ENCODE data around the gene MS4A18. TPM values are rescaled to one million over a fixed set of nuclear protein-coding genes. Genes with fewer than 3 reads are reported as not detected.

The MS4A18 gene
- total RNA-seq, 1 donor from 2014 or later, result not detected

- DNase-seq (ENCODE audit: low read depth), result peak; percentile 27
These were observed 61.4 kb downstream of the MS4A18 start for GRCh38 chr11:60785806-60786361.

GRCh38 chr11:60786811-60787567 is 62.5 kb downstream of the MS4A18 start:
- DNase-seq (ENCODE audit: low read depth), result peak; percentile 93

GRCh38 chr11:60788401-60789125 is 64.0 kb downstream of the MS4A18 start:
- DNase-seq (ENCODE audit: low read depth), result no peak

- no peak for DNase-seq (ENCODE audit: low read depth)
These were observed 66.2 kb downstream of the MS4A18 start for GRCh38 chr11:60790726-60791125.

- no peak for DNase-seq (ENCODE audit: low read depth)
These were observed 66.8 kb downstream of the MS4A18 start for GRCh38 chr11:60791153-60791933.

GRCh38 chr11:60792521-60792920 is 68.0 kb downstream of the MS4A18 start:
- DNase-seq (ENCODE audit: low read depth), result no peak

Other genes with a start within 250 kb of the MS4A18 start
- gene MS4A12, start 231.9 kb upstream of the MS4A18 start, total RNA-seq, result 0.19 TPM in 1 of 2 replicates, not detected in the other
- gene MS4A13, start 209.3 kb upstream of the MS4A18 start, total RNA-seq, result not detected in 2 replicates
- gene MS4A8, start 25.1 kb upstream of the MS4A18 start, total RNA-seq, result not detected in 2 replicates
- not detected in 2 replicates for gene MS4A15, start 32.1 kb downstream of the MS4A18 start, total RNA-seq
- gene MS4A10, start 60.6 kb downstream of the MS4A18 start, total RNA-seq, result not detected in 2 replicates
- gene CCDC86, start 117.4 kb downstream of the MS4A18 start, total RNA-seq, result 19.2 and 24.1 TPM in 2 replicates
- not detected in 2 replicates for gene PTGDR2, start 131.2 kb downstream of the MS4A18 start, total RNA-seq
- gene ZP1, start 142.8 kb downstream of the MS4A18 start, total RNA-seq, result not detected in 2 replicates
- gene PRPF19, start 181.9 kb downstream of the MS4A18 start, total RNA-seq, result 41.9 and 51.4 TPM in 2 replicates
- 91.8 and 108 TPM in 2 replicates for gene TMEM109, start 189.4 kb downstream of the MS4A18 start, total RNA-seq
- gene TMEM132A, start 199.7 kb downstream of the MS4A18 start, total RNA-seq, result 76.1 and 94.4 TPM in 2 replicates
- gene SLC15A3, start 227.5 kb downstream of the MS4A18 start, total RNA-seq, result 9.4 and 17.0 TPM in 2 replicates
- 0.08 TPM in 1 of 2 replicates, not detected in the other for gene CD6, start 247.0 kb downstream of the MS4A18 start, total RNA-seq